Astrocyte (in vitro differentiated cells and primary cell): ENCODE measurements around the gene RASA1.

ENCODE experiments used
- EZH2 ChIP-seq: IDR thresholded peaks from 2 replicates; pipeline ENCODE4 v1.6.1; 2012; ENCODE audit warnings: mild to moderate bottlenecking, low read length, inconsistent platforms; ENCODE audit not compliant: insufficient read depth
- TF ChIP-seq, protein P1 (sequence below): IDR thresholded peaks from 2 replicates; pipeline ENCODE4 v1.5.1; 2011; ENCODE audit warnings: low read depth, mild to moderate bottlenecking, inconsistent platforms, low read length, moderate library complexity; ENCODE audit not compliant: insufficient read depth

DNA sequence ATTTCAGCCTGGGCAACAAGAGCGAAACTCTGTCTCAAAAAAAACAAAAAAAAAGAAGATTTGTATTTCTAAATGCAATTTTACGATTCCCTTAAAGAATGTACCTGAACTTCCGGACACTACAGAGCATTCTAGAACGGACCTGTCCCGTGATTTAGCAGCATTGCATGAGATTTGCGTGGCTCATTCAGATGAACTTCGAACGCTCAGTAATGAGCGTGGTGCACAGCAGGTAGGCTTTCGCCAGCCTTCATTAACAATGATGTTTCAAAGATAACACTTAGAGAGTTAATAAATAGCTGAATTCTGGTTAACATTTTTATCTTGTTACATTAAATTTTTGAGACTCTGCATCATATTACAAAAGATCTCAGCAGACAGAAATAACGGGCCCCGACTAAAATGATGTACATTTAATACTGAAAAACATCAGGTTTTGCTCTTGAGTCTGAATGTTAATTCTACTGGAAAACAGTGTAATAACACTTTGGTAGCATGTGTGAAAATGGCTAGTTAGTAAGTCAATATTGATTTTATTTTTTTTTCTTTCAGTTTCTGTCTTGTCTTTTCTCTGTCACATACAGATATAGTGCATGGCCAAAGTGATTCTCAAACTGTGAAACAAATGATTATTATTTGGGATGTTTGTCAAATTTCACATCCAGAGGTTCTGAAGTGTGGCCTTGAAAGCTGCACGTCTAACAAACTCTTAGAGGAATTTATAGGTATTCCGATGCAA is 121.8 kb downstream of the RASA1 start:
- no peak for TF ChIP-seq EZH2
- TF ChIP-seq, protein P1, sequence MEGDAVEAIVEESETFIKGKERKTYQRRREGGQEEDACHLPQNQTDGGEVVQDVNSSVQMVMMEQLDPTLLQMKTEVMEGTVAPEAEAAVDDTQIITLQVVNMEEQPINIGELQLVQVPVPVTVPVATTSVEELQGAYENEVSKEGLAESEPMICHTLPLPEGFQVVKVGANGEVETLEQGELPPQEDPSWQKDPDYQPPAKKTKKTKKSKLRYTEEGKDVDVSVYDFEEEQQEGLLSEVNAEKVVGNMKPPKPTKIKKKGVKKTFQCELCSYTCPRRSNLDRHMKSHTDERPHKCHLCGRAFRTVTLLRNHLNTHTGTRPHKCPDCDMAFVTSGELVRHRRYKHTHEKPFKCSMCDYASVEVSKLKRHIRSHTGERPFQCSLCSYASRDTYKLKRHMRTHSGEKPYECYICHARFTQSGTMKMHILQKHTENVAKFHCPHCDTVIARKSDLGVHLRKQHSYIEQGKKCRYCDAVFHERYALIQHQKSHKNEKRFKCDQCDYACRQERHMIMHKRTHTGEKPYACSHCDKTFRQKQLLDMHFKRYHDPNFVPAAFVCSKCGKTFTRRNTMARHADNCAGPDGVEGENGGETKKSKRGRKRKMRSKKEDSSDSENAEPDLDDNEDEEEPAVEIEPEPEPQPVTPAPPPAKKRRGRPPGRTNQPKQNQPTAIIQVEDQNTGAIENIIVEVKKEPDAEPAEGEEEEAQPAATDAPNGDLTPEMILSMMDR: no peak
